Gastroesophageal sphincter (tissue), 4 donors: ENCODE measurements around the gene STK35. TPM values are rescaled to one million over a fixed set of nuclear protein-coding genes. Genes with fewer than 3 reads are reported as not detected.

Experiments used
- ATAC-seq: fragments of 150-250 bp; one replicate; pipeline ENCODE4 v1.9.1; 2016; ENCODE audit warnings: mild to moderate bottlenecking, moderate library complexity
- H3K27ac ChIP-seq, 4 donors: fragments of 200-600 bp; sonication (generic) in 3 of 4; 1 replicate in 3 of 4; 2 replicates in 1 of 4; pipeline ENCODE4 v1.5.1; 2016 to 2019
- H3K27me3 ChIP-seq: fragments of 200-600 bp; sonication (generic); one replicate; pipeline ENCODE4 v1.5.1; 2019
- H3K36me3 ChIP-seq, 2 donors: fragments of 200-600 bp; sonication (generic); one replicate each; pipeline ENCODE4 v1.5.1; 2019; ENCODE audit warnings: control low read depth in 1 of 2
- H3K4me1 ChIP-seq, 3 donors: fragments of 200-600 bp; sonication (generic); 1 replicate in 2 of 3; 2 replicates in 1 of 3; pipeline ENCODE4 v1.5.1; 2016 to 2019; ENCODE audit warnings: control low read depth in 2 of 3
- H3K4me3 ChIP-seq, 2 donors: fragments of 200-600 bp; sonication (generic); one replicate each; pipeline ENCODE4 v1.5.1; 2019; ENCODE audit warnings: mild to moderate bottlenecking in 1 of 2, moderate library complexity in 1 of 2
- H3K9me3 ChIP-seq, 3 donors: fragments of 200-600 bp; sonication (generic); one replicate each; pipeline ENCODE4 v1.5.1; 2017 to 2019; ENCODE audit warnings: control low read depth in 2 of 3
- CTCF ChIP-seq, 4 experiments: fragments of 200-600 bp in 2 of 4; fragments of 450-650 bp in 2 of 4; sonication (generic) in 1 of 4; IDR thresholded peaks; one replicate each; pipeline ENCODE4 v1.5.1; 2017 to 2019; ENCODE audit warnings: antibody characterized with exemption in 4 of 4, mild to moderate bottlenecking in 2 of 4, moderate library complexity in 2 of 4
- EP300 ChIP-seq: sonication (generic); formaldehyde crosslinking; IDR thresholded peaks from one replicate; pipeline ENCODE4 v1.6.1; 2017; ENCODE audit warnings: antibody characterized with exemption, mild to moderate bottlenecking
- POLR2A ChIP-seq, 2 donors: fragments of 450-650 bp; IDR thresholded peaks; one replicate each; pipeline ENCODE4 v1.6.1; 2017; ENCODE audit warnings: antibody characterized with exemption in 2 of 2, mild to moderate bottlenecking in 2 of 2, moderate library complexity in 1 of 2
- POLR2AphosphoS5 ChIP-seq: sonication (generic); formaldehyde crosslinking; IDR thresholded peaks from one replicate; pipeline ENCODE4 v1.6.1; 2017; ENCODE audit warnings: antibody characterized with exemption
- WGBS, 2 donors: methylation state at CpG; one replicate each; pipeline ENCODE4 v1.1.5; 2018; ENCODE audit warnings: low coverage in 1 of 2; 5-methylcytosine and 5-hydroxymethylcytosine counted together
- total RNA-seq, 4 donors: library from RNA; depleted of rRNA; stranded (reverse); fragments of >200 nt; gene quantifications; one replicate each; pipeline ENCODE4 v1.1.0, GENCODE V29; 2016

STK35 gene
- total RNA-seq, 4 donors from 2014 or later: 18.3 to 24.6 (median 20.4) TPM

GRCh38 chr20:2163312-2163711, 61.7 kb downstream of the STK35 start:
- no peaks in the 10 kb centered on the region for H3K27me3 ChIP-seq
- H3K27ac ChIP-seq: no peak overlapping the region
- no peaks in the 10 kb centered on the region for H3K9me3 ChIP-seq
- H3K4me1 ChIP-seq: no peaks in the 10 kb centered on the region
- TF ChIP-seq CTCF (IDR thresholded peaks at IDR 0.05) (no peak), POLR2A (IDR thresholded peaks at IDR 0.05) (no peak), POLR2AphosphoS5 (no peak), EP300 (no peak)
- H3K4me3 ChIP-seq: no peak overlapping the region
- no peaks in the 10 kb centered on the region for H3K36me3 ChIP-seq
- 66 to 83% methylated on average over 2 to 6 of the region's 8 CpGs for WGBS, 2 donors
- no peak for ATAC-seq

- H3K4me1 ChIP-seq: no peaks in the 10 kb centered on the region
- no peak overlapping the region for H3K4me3 ChIP-seq
- no peaks in the 10 kb centered on the region for H3K9me3 ChIP-seq
- ATAC-seq: no peak
- H3K27ac ChIP-seq: no peak overlapping the region
- no peaks in the 10 kb centered on the region for H3K27me3 ChIP-seq
- 50 to 75% methylated on average over 2 of the region's 4 CpGs for WGBS, 2 donors
- H3K36me3 ChIP-seq: no peaks in the 10 kb centered on the region
- TF ChIP-seq CTCF (IDR thresholded peaks at IDR 0.05): no peak
- TF ChIP-seq POLR2A (IDR thresholded peaks at IDR 0.05): no peak
- no peak for TF ChIP-seq EP300
- TF ChIP-seq POLR2AphosphoS5: no peak
Measured at GRCh38 chr20:2163757-2164156, 62.1 kb downstream of the STK35 start.

GRCh38 chr20:2164421-2164820, 62.8 kb downstream of the STK35 start:
- no peak for TF ChIP-seq CTCF (IDR thresholded peaks at IDR 0.05)
- TF ChIP-seq POLR2AphosphoS5: no peak
- no peak for TF ChIP-seq POLR2A (IDR thresholded peaks at IDR 0.05)
- no peak for TF ChIP-seq EP300
- Histone ChIP-seq H3K4me1 (no peaks in the 10 kb centered on the region), H3K4me3 (no peak overlapping the region), H3K36me3 (no peaks in the 10 kb centered on the region), H3K9me3 (no peaks in the 10 kb centered on the region), H3K27ac (no peak overlapping the region), H3K27me3 (no peaks in the 10 kb centered on the region)
- 92% methylated on average over 2 to 3 of the region's 7 CpGs for WGBS, 2 donors
- no peak for ATAC-seq

GRCh38 chr20:2164966-2165365, 63.3 kb downstream of the STK35 start:
- H3K4me1 ChIP-seq: no peaks in the 10 kb centered on the region
- 71% methylated on average over 11 of the region's 16 CpGs; no CpG with 5 or more reads in 1 of the 2 donors for WGBS, 2 donors
- H3K9me3 ChIP-seq: no peaks in the 10 kb centered on the region
- no peaks in the 10 kb centered on the region for H3K27me3 ChIP-seq
- ATAC-seq: no peak
- no peak overlapping the region for H3K27ac ChIP-seq
- H3K36me3 ChIP-seq: no peaks in the 10 kb centered on the region
- H3K4me3 ChIP-seq: no peak overlapping the region
- no peak for TF ChIP-seq POLR2A (IDR thresholded peaks at IDR 0.05)
- no peak for TF ChIP-seq CTCF (IDR thresholded peaks at IDR 0.05)
- TF ChIP-seq POLR2AphosphoS5: no peak
- no peak for TF ChIP-seq EP300

GRCh38 chr20:2165871-2166270, 64.2 kb downstream of the STK35 start:
- no peaks in the 10 kb centered on the region for H3K36me3 ChIP-seq
- ATAC-seq: no peak
- no peaks in the 10 kb centered on the region for H3K9me3 ChIP-seq
- TF ChIP-seq CTCF (IDR thresholded peaks at IDR 0.05) (no peak), POLR2AphosphoS5 (no peak), EP300 (no peak), POLR2A (IDR thresholded peaks at IDR 0.05) (no peak)
- 92 to 99% methylated on average over 10 of the region's 10 CpGs for WGBS, 2 donors
- no peaks in the 10 kb centered on the region for H3K27me3 ChIP-seq
- H3K4me3 ChIP-seq: no peak overlapping the region
- no peaks in the 10 kb centered on the region for H3K4me1 ChIP-seq
- no peak overlapping the region for H3K27ac ChIP-seq
